Measurements from ENCODE around the gene CDC42BPB. TPM values are rescaled to one million over a fixed set of nuclear protein-coding genes. Genes with fewer than 3 reads are reported as not detected.

The CDC42BPB gene
- total RNA-seq, 1 donor from 2014 or later: 105 TPM

- intact Hi-C loops (cut with DNase I): no loop called here
- H3K27ac ChIP-seq: no peak overlapping the region
- no peak overlapping the region for H3K4me3 ChIP-seq
- H3K36me3 ChIP-seq: peaks cover 0 to 88% of the 10 kb centered on the region in 2 donors
- no peaks in the 10 kb centered on the region for H3K4me1 ChIP-seq
- TF ChIP-seq POLR2AphosphoS5 (IDR thresholded peaks at IDR 0.05; ENCODE audit: insufficient read depth in 1 of 2, low read depth in 1 of 2) (no peak), POLR2A (IDR thresholded peaks at IDR 0.05) (no peak), CTCF (IDR thresholded peaks at IDR 0.05) (no peak)
- no peaks in the 10 kb centered on the region for H3K9me3 ChIP-seq
- DNase-seq (ENCODE audit: extremely low spot score in 2 of 2): no peak
- no peaks in the 10 kb centered on the region for H3K27me3 ChIP-seq
Measured at GRCh38 chr14:102947321-102948103, 109.8 kb downstream of the CDC42BPB start.

GRCh38 chr14:102945346-102946130 lies 111.8 kb downstream of the CDC42BPB start:
- no peak overlapping the region for H3K4me3 ChIP-seq
- H3K4me1 ChIP-seq: no peaks in the 10 kb centered on the region
- intact Hi-C loops (cut with DNase I): no loop called here
- DNase-seq (ENCODE audit: extremely low spot score in 2 of 2): no peak
- no peaks in the 10 kb centered on the region for H3K27me3 ChIP-seq
- peaks cover 0 to 90% of the 10 kb centered on the region in 2 donors for H3K36me3 ChIP-seq
- H3K9me3 ChIP-seq: no peaks in the 10 kb centered on the region
- H3K27ac ChIP-seq: no peak overlapping the region
- no peak for TF ChIP-seq CTCF (IDR thresholded peaks at IDR 0.05)
- TF ChIP-seq POLR2A (IDR thresholded peaks at IDR 0.05): no peak
- no peak for TF ChIP-seq POLR2AphosphoS5 (IDR thresholded peaks at IDR 0.05; ENCODE audit: insufficient read depth in 1 of 2, low read depth in 1 of 2)

- DNase-seq (ENCODE audit: extremely low spot score in 2 of 2): no peak
- Histone ChIP-seq H3K4me1 (no peaks in the 10 kb centered on the region), H3K4me3 (no peak overlapping the region), H3K27ac (no peak overlapping the region), H3K9me3 (no peaks in the 10 kb centered on the region), H3K27me3 (no peaks in the 10 kb centered on the region), H3K36me3 (peaks cover 0 to 90% of the 10 kb centered on the region in 2 donors)
- intact Hi-C loops (cut with DNase I): no loop called here
- TF ChIP-seq POLR2A (IDR thresholded peaks at IDR 0.05) (no peak), CTCF (IDR thresholded peaks at IDR 0.05) (no peak), POLR2AphosphoS5 (IDR thresholded peaks at IDR 0.05; ENCODE audit: insufficient read depth in 1 of 2, low read depth in 1 of 2) (no peak)
Measured at GRCh38 chr14:102944448-102945330, 112.7 kb downstream of the CDC42BPB start.

GRCh38 chr14:102943979-102944378 lies 113.4 kb downstream of the CDC42BPB start:
- Histone ChIP-seq H3K36me3 (peaks cover 0 to 83% of the 10 kb centered on the region in 2 donors), H3K27ac (no peak overlapping the region), H3K9me3 (no peaks in the 10 kb centered on the region), H3K4me1 (no peaks in the 10 kb centered on the region), H3K27me3 (no peaks in the 10 kb centered on the region), H3K4me3 (no peak overlapping the region)
- intact Hi-C loops (cut with DNase I): no loop called here
- TF ChIP-seq CTCF (IDR thresholded peaks at IDR 0.05) (no peak), POLR2A (IDR thresholded peaks at IDR 0.05) (no peak), POLR2AphosphoS5 (IDR thresholded peaks at IDR 0.05; ENCODE audit: insufficient read depth in 1 of 2, low read depth in 1 of 2) (no peak)
- DNase-seq (ENCODE audit: extremely low spot score in 2 of 2): no peak

Data from vagina (tissue), 2 donors.